GM13976 (cell line): ENCODE data around the gene MINK1.
"Not testable (repeated sequence)": the region's sequence is repeated elsewhere in the genome, so short reads cannot be mapped to it uniquely, and the experiment has no call there.

Experiments used
- DNase-seq: peaks from one replicate; pipeline ENCODE4 v3.0.0; 2012; ENCODE audit warnings: low spot score
- in situ Hi-C: fragments of 300-500 bp; cut with MboI; formaldehyde crosslinking; loops from one replicate; pipeline ENCODE4 v1.12.0; 2022; ENCODE audit warnings: low sequenced_read_pairs, mixed read lengths, inconsistent platforms; ENCODE audit not compliant: unreplicated experiment
- TF ChIP-seq, protein P1 (sequence below): IDR thresholded peaks from 2 replicates; pipeline ENCODE4 v1.5.1; 2012; ENCODE audit warnings: borderline replicate concordance, mild to moderate bottlenecking; ENCODE audit not compliant: insufficient read depth; ENCODE audit errors: extremely low read depth, missing control alignments, control extremely low read depth

MINK1 gene

DNA sequence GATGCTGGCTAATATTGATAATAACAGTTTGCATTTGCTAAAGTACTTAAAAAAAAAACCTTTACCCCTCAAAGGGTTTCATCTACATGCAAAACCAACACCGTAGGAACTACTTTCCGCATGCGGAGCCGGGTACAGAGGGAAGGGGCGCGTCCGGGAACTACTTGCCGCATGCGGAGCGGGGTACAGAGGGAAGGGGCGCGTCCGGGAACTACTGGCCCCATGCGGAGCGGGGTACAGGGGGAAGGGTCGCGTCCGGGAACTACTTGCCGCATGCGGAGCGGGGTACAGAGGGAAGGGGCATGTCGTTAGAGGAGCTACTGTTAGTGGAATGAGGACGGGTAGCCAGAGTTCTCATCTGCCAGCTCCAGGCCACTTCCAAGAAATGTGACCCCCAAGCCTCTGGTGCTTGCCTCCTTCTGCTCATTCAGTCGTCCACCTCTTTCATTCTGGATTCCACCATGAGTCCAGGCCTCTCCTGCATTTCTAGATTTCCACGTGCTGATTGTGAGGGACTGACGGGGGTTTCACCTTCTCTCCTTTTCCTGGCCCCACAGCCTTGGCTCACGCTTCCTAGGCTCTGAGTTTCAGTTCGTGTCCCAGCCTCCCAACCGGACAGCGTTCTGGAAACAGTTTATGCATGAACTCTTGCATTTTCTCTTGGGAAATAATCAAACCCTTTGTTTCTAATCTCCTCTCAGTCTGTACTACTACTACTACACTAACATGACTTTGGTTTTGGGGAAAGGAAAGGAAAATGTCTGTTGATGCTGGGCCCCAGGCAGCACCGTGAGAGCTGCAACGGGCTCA, 26.9 kb downstream of the MINK1 start:
- DNase-seq: no peak
- in situ Hi-C loops: no loop called here
- TF ChIP-seq, protein P1, sequence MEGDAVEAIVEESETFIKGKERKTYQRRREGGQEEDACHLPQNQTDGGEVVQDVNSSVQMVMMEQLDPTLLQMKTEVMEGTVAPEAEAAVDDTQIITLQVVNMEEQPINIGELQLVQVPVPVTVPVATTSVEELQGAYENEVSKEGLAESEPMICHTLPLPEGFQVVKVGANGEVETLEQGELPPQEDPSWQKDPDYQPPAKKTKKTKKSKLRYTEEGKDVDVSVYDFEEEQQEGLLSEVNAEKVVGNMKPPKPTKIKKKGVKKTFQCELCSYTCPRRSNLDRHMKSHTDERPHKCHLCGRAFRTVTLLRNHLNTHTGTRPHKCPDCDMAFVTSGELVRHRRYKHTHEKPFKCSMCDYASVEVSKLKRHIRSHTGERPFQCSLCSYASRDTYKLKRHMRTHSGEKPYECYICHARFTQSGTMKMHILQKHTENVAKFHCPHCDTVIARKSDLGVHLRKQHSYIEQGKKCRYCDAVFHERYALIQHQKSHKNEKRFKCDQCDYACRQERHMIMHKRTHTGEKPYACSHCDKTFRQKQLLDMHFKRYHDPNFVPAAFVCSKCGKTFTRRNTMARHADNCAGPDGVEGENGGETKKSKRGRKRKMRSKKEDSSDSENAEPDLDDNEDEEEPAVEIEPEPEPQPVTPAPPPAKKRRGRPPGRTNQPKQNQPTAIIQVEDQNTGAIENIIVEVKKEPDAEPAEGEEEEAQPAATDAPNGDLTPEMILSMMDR: no peak

DNA sequence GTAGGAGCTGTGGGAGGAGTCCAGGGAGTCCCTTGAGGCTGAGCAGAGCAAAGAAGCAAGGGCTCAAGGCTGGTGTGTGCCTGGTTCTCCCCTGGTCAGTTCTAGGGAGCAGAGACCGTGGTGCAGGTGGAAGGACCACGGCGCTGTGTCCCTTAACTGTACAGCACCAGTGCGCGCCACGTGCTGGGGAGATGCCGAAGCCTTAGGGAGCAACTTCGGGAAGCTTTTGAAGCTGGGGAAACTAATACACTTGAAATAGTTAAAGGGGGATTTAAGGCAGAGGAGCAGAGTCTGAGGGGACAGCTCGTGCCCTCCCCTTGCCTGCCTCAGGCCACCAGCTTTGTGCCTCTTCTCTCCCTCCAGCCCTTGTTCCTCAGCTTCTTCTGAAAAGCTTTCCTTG, 27.5 kb downstream of the MINK1 start:
- TF ChIP-seq, protein P1: no peak
- in situ Hi-C loops: no loop called here
- no peak for DNase-seq

DNA sequence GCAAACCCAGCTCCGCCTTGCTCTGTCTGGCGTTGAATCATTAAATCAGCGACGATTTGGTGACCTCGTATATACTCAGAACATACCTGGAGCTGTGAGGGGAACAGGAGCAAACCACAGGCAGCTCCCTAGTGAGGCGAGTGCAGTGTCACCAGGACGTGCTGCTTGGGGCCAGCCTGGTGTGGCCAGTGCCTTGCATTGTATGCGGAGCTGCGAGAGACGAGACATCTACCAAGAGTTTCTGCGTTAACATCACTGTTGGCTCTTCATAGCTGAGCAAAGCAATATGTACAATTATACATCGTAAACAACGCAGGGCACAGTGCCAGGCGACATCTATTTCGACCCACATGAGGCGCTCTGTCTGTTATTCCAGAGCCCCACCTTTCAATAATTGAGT, 27.9 kb downstream of the MINK1 start:
- in situ Hi-C loops: no loop called here
- TF ChIP-seq, protein P1: no peak

DNA sequence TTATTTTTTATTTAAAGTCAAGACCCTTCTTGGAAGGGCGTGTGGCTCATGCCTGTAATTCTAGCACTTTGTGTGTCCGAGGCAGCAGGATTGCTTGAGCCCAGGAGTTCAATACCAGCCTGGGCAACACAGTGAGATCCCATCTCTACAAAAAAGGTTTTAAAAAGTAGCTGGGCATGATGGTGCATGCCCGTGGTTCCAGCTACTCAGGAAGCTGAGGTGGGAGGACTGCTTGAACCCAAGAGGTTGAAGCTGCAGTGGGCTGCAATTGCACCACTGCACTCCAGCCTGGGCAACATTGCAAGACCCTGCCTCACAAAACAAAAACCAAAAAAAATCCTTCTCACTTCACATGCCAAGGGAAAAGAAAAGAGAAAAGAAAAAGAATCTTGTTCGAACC, 29.6 kb downstream of the MINK1 start:
- DNase-seq: no peak
- TF ChIP-seq, protein P1: no peak
- in situ Hi-C loops: no loop called here

More for the DNA sequence above, 27.9 kb downstream of the MINK1 start:
- DNase-seq: no peak

DNA sequence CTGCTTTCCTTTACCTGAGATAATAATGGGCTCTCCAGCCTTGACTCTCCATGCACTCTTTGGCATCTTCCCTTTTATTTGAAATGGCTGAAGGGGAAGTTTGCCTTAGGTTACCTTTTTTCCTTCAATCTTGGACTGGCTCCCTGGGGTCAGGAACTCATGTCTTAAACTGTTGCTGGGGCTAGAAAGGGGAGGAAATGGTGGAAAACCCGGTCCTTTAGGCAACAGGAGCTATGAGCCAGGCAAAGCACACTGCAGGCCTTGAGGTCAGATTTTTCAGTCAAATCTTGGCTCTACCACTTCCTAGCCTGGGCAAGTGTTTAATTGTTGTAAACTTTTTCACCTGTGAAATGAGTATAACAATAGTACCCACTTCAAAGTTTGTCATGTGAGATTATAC, 30.2 kb downstream of the MINK1 start:
- TF ChIP-seq, protein P1: no peak
- in situ Hi-C loops: no loop called here
- no peak for DNase-seq

DNA sequence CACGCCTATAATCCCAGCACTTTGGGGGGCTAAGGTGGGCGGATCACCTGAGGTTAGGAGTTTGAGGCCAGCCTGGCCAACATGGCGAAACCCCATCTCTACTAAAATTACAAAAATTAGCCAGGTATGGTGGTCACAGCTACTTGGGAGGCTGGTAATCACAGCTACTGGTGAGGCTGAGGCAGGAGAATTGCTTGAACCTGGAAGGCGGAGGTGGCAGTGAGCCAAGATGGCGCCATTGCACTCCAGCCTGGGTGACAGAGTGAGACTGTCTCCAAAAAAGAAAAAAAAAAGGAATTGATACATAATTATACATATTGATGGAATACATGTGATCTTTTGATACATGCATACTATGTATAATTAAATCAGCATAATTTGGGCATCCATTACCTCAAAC, 34.4 kb downstream of the MINK1 start:
- in situ Hi-C loops, DNase-seq: not testable (repeated sequence)

DNA sequence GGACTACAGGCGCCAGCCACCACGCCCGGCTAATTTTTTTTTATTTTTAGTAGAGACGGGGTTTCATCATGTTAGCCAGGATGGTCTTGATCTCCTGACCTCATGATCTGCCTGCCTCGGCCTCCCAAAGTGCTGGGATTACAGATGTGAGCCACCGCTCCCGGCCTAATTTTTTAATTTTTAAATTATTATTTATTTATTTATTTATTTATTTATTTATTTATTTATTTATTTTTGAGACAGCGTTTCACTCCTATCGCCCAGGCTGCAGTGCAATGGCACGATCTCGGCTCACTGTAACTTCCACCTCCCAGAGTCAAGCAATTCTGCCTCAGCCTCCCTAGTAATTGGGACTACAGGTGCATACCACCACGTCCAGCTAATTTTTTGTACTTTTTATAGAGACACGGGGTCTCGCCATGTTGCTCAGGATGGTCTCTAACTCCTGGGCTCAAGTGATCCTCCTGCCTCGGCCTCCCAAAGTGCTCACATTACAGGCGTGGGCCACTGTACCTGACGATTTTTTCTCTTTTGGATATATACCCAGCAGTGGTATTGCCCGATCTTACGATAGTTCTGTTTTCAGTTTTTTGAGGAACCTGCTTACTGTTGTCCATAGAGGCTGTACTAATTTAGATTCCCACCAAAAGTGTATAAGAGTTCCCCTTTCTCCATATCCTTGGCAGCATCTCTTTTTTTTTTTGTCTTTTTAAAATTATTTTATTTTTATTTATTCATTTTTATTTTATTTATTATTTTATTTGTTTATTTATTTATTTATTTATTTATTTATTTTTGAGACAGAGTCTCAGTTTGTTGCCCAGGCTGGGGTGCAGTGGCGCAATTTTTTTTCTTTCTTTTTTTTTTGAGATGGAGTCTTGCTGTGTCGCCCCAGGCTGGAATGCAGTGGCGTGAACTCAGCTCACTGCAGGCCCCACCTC, 36.2 kb downstream of the MINK1 start:
- in situ Hi-C loops: not testable (repeated sequence)

More for the DNA sequence above, 36.2 kb downstream of the MINK1 start:
- DNase-seq: not testable (repeated sequence)
